ENCODE results near the gene NPM3. TPM values are rescaled to one million over a fixed set of nuclear protein-coding genes. Genes with fewer than 3 reads are reported as not detected.

The NPM3 gene
- total RNA-seq, 4 donors from 2014 or later: 16.8 to 32.8 (median 25.7) TPM

- no peak for TF ChIP-seq CTCF (IDR thresholded peaks at IDR 0.05; ENCODE audit: low read depth)
These were observed 10.3 kb upstream of the NPM3 start for GRCh38 chr10:101793526-101793925.

GRCh38 chr10:101789686-101790085 lies 6.4 kb upstream of the NPM3 start:
- no peak for TF ChIP-seq CTCF (IDR thresholded peaks at IDR 0.05; ENCODE audit: low read depth)

- no peak for TF ChIP-seq CTCF (IDR thresholded peaks at IDR 0.05; ENCODE audit: low read depth)
These were observed 2.6 kb upstream of the NPM3 start for GRCh38 chr10:101785801-101786200.

- no peak for TF ChIP-seq CTCF (IDR thresholded peaks at IDR 0.05; ENCODE audit: low read depth)
These were observed 1.3 kb upstream of the NPM3 start for GRCh38 chr10:101784558-101784957.

- no peak for TF ChIP-seq CTCF (IDR thresholded peaks at IDR 0.05; ENCODE audit: low read depth)
These were observed 481 bp upstream of the NPM3 start for GRCh38 chr10:101783736-101784118.

- no peak for TF ChIP-seq CTCF (IDR thresholded peaks at IDR 0.05; ENCODE audit: low read depth)
These were observed 1.0 kb downstream of the NPM3 start for GRCh38 chr10:101781984-101782810.

- TF ChIP-seq CTCF (IDR thresholded peaks at IDR 0.05; ENCODE audit: low read depth): no peak
These were observed 1.6 kb downstream of the NPM3 start for GRCh38 chr10:101781655-101781983.
